Right renal cortex interstitium (tissue), 3 donors: ENCODE data around the gene BPIFB1. TPM values are rescaled to one million over a fixed set of nuclear protein-coding genes. Genes with fewer than 3 reads are reported as not detected.

Experiments
- DNase-seq, 3 donors: peaks; one replicate each; pipeline ENCODE4 v3.0.0-alpha.2; 2013; ENCODE audit warnings: low read depth in 3 of 3, low spot score in 2 of 3
- polyA plus RNA-seq, 3 donors: library from polyadenylated mRNA; unstranded; fragments of 120-200 nt; gene quantifications; one replicate each; pipeline ENCODE4 v1.2.1, GENCODE V29; 2013; ENCODE audit not compliant: insufficient read length in 3 of 3

BPIFB1 gene
- polyA plus RNA-seq: not detected

DNA sequence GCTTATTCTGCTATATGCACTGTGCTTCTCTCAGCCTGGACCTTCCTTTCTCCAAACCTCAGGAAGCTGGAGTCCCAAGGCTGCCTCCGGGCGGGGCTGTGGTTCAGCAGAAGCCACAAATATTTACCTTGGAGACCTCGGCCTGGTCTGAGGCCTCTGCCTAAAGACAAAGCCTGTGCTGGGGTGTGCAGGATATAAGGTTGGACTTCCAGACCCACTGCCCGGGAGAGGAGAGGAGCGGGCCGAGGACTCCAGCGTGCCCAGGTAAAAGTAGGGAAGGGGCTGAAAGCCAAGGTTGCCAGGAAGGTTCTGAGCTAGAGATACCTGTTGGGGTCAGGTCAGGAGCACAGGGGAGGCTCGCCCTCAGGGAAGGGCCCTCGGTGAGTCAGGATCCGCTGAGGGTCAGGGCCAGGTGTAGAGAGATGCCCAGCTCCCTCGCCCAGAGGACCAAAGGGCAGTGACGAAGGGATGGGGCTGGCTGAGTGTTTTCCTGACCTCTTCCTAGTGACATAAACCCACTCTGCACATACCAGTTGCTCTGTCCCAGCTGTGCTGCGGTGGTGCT, at the start of gene BPIFB1:
Gene BPIFB1, plus strand, starts transcription at position 224 of the 565 bp plus-strand sequence. CDS start 2,860 bp downstream, outside the sequence.
- DNase-seq: no peak

- no peak for DNase-seq
These were observed 49.0 kb upstream of the BPIFB1 start for GRCh38 chr20:33234050-33234449.

- no peak for DNase-seq
These were observed 47.3 kb upstream of the BPIFB1 start, which contains the start of gene BPIFA1 for GRCh38 chr20:33235696-33236095. Gene BPIFA1 (plus strand): TSS chr20:33235996. CDS start chr20:33237712, 1,716 bp downstream.

GRCh38 chr20:33236351-33236750, 46.7 kb upstream of the BPIFB1 start:
- DNase-seq: no peak

- DNase-seq: no peak
These were observed 45.0 kb upstream of the BPIFB1 start for GRCh38 chr20:33237989-33238388.

DNA sequence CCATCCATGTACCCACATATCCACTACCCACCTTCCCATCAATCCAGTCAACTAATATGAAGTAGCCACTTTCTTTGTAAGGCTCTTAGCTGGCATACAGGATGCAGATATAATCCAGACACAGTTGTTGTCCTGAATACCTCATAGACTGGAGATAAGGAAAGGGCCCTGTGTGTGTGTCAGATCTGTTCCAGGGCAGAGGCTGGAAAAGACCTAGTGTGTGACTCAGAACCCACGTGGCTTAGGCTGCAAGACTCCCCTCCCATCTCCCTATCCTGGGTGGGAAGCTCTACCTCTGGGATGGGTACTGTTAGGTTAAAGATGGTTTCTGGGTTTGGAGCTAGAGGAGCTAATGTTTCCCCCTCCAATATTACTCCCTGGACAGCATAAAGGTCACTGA, 43.6 kb upstream of the BPIFB1 start:
- DNase-seq: no peak

GRCh38 chr20:33239979-33240736, 42.9 kb upstream of the BPIFB1 start:
- no peak for DNase-seq

DNA sequence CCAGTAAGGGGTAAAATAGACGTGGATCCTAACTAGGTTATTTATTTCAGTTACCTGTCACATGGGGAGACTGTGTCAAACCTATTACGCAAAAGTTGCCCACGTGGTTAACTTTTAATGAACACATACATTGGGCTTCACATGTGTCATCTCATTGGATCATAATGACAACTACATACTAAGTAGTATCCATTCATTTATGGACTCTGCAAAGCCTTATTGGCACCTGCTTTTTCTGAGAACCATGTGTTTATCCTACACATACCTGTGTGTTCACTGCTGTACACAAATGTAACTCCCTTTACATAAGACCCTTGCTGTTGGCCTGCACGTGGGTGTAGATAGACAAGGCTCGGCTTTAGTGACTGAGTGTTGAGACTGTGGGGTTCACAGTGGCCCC, 42.1 kb upstream of the BPIFB1 start:
- no peak for DNase-seq

DNA sequence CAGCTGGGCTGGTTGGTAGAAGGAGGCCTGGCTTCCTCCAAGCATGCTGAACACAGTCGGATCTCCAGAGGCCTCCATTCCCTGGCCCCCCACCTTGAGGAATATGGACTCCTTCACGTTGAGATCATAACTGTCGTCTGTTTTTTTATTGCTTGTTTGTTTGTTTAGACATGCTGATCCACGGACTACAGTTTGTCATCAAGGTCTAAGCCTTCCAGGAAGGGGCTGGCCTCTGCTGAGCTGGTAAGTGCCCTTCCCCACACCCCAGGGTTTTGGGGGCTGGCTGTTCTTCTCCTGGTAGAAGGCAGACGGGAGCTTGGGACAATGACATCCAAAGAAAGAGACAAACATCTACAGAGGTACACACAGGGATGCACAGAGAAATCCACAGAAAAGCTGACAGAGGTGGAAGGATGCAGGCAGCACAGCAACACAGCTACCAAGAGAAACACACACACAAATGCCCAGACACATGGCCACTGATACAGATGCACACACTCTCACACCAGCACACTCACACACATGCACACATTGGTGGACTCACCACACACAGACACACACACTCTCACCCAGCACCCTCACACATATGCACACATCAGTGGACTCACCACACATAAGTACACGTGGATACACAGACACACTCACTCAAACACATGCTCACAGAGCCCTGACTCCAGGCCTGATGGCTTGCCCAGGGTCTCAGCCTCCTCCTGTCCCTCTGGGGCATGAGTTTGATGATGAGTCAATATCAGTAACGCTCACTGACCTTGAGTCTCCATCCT, 40.5 kb upstream of the BPIFB1 start:
- DNase-seq: no peak

DNA sequence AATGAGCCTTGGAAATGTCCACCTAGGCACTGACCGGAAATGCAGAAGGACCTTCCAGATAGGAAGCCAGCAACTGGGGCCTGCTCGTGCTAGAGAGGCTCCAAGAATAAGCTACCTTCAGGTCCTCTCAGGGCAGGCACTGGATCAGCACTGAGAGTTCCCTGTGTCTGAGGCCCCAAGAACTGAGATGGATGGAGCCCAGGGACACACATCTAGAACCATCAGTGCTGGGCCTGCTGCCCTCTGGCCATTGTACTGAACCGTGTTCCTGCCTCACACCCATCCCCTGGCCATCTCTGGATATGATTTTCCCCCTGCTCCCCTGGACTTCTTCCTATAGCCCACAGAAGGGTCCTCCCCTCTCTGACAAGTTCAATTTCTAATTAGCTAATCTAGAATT, 36.9 kb upstream of the BPIFB1 start:
- DNase-seq: no peak

- no peak for DNase-seq
These were observed 33.6 kb upstream of the BPIFB1 start for GRCh38 chr20:33249456-33249855.

DNA sequence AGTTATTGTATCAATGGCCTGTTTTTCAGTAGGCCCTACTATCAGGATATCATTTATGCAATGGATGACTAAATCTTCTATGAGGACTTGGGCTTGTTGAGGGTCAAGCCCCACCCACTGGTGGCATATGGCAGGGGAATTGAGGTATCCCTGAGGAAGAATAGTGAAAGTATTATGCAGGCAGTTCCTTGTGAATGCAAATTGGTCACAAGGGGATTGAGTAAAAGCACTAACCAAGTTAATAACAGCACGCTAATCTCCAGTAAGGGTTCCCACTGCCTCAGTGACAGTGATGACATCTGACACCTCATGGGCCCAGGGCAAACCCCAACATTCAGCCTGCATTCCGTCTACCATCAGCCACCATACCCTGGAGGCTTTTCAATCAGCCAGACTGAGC, 32.3 kb upstream of the BPIFB1 start:
- DNase-seq: no peak

GRCh38 chr20:33251496-33251895, 31.5 kb upstream of the BPIFB1 start:
- no peak for DNase-seq

DNA sequence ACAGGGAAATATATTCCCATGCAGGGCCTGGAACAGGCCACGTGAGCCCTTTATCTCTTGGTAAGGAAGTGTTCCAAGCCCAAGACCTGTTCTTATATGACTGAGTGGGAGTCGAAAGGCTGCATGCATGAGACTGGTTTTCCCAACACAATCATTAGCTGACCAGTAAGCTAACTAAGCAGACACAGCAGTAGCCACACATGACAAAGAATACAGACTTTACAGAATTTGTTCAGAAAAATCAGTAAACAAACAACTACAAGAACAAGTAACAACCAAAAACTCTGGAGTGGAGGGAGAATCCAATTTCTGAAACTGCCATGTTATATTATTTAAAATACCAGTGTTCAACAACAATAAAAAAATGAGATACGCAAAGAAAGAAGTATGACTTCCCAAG, 30.6 kb upstream of the BPIFB1 start:
- DNase-seq: no peak

DNA sequence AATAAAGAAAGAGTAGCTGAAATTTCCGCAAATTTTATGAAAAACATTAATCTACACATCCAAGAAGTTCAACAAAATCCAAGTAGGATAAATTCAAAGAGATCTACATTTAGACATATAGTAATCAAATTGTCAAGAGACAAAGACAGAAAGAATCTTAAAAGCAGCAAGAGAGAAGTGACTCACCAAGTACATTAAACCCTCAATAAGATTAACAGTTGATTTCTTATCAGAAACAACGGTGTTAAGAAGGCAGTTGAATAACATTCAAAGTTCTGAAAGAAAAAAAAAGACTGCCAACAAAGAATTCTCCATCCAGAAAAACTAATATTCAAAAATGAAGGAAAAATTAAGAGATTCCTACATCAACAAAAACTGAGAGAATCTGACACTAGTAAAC, 28.0 kb upstream of the BPIFB1 start:
- no peak for DNase-seq

DNA sequence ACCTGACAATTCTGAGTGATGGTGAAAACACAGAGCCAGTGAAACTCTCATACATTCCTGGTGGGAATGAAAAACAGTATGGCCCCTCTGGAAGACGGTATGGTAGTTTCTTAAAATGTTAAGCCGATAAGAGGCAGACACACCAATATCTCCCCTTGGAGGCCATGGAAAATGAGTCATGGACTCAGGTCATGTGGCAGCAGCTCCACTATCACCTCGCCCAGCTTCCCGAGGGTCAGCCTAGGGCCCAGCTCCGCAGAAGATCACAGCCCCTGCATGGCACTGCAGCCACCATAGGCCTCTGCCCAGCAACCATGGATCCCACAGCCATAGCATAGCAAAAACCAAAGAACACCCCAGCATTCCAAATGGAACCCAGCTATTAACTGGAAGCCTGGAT, 25.8 kb upstream of the BPIFB1 start:
- DNase-seq: no peak

- no peak for DNase-seq
These were observed 23.6 kb upstream of the BPIFB1 start for GRCh38 chr20:33259371-33259770.

- DNase-seq: no peak
These were observed 21.5 kb upstream of the BPIFB1 start for GRCh38 chr20:33261465-33261864.

DNA sequence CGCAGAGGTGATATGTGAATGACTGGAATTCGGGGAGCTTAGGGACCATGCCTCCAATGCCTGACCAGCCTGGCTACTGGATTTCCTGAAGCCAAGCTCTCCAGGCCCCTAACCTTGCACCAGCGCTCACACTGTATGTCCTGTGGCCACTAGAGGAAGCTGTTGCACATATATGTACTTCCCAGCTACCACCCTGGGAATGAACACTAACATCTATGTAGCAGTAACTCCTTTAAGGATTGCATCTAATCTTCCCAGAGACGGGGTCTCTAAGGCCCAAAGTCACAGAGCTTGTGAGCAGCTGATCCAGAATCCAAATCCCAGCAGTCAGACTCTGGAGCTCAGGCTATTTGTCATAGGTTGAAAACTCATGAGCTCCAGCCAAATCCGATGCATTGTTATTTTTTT, 20.4 kb upstream of the BPIFB1 start:
- peak in 2 of 3 donors; percentile 19 to 38 for DNase-seq

GRCh38 chr20:33263784-33264183, 19.2 kb upstream of the BPIFB1 start:
- DNase-seq: no peak

DNA sequence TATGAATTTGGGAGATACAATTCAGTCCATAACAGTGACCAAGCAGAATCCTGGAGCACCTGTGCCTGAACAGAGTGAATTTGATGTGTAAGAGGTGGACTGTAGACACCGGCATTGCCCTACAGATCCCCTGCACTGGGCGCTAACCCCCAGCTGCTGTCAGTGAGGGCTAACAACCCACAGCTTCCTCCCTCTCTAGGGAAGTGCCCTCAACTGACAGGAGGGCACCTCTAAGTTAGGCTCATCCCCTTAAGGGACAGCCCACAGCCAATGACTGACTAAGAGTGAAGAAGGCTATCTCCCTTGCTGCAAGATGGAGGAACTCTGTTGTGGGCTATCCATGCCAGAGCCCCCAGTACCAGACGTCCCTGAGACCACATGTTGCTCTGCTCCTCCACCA, 15.3 kb upstream of the BPIFB1 start:
- DNase-seq: no peak
